ENCODE data around the gene MVK.

DNA sequence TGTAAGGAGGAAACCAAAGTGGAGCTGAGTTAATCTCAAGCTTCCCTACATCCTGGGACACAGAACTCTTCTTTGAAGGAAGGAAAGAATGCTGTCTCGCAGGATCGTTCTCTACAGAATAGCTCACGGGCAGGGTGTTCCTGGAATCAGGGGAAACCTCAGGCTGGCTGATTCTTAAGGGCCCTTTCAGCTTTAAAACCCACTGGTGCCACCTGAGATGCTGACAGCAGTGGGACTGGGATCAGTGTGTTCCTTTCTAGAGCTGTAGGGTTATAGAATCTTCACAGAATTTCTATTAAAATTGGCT lies 48.4 kb upstream of the MVK start:
- TF ChIP-seq, protein P1, sequence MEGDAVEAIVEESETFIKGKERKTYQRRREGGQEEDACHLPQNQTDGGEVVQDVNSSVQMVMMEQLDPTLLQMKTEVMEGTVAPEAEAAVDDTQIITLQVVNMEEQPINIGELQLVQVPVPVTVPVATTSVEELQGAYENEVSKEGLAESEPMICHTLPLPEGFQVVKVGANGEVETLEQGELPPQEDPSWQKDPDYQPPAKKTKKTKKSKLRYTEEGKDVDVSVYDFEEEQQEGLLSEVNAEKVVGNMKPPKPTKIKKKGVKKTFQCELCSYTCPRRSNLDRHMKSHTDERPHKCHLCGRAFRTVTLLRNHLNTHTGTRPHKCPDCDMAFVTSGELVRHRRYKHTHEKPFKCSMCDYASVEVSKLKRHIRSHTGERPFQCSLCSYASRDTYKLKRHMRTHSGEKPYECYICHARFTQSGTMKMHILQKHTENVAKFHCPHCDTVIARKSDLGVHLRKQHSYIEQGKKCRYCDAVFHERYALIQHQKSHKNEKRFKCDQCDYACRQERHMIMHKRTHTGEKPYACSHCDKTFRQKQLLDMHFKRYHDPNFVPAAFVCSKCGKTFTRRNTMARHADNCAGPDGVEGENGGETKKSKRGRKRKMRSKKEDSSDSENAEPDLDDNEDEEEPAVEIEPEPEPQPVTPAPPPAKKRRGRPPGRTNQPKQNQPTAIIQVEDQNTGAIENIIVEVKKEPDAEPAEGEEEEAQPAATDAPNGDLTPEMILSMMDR (IDR thresholded peaks at IDR 0.05; ENCODE audit: low read length), result no peak
- TF ChIP-seq EZH2 (IDR thresholded peaks at IDR 0.05; ENCODE audit: borderline replicate concordance, low read length), result no peak

All from OCI-LY1 (cell line).